ENCODE measurements around the gene SLC1A3. TPM values are rescaled to one million over a fixed set of nuclear protein-coding genes. Genes with fewer than 3 reads are reported as not detected.

SLC1A3 gene
- total and polyA plus RNA-seq, 2 experiments from 2014 or later: 9.1 to 18.1 TPM

- Histone ChIP-seq H3K27ac (no peak overlapping the region), H3K36me3 (no peaks in the 10 kb centered on the region), H3K9me3 (ENCODE audit: low read depth) (no peaks in the 10 kb centered on the region), H3K4me1 (ENCODE audit: low read depth) (peaks cover 41% of the 10 kb centered on the region), H3K27me3 (no peaks in the 10 kb centered on the region), H3K4me3 (no peak overlapping the region)
- no peak for DNase-seq (ENCODE audit: low read depth in 1 of 2, low spot score in 1 of 2)
- TF ChIP-seq, protein P1, sequence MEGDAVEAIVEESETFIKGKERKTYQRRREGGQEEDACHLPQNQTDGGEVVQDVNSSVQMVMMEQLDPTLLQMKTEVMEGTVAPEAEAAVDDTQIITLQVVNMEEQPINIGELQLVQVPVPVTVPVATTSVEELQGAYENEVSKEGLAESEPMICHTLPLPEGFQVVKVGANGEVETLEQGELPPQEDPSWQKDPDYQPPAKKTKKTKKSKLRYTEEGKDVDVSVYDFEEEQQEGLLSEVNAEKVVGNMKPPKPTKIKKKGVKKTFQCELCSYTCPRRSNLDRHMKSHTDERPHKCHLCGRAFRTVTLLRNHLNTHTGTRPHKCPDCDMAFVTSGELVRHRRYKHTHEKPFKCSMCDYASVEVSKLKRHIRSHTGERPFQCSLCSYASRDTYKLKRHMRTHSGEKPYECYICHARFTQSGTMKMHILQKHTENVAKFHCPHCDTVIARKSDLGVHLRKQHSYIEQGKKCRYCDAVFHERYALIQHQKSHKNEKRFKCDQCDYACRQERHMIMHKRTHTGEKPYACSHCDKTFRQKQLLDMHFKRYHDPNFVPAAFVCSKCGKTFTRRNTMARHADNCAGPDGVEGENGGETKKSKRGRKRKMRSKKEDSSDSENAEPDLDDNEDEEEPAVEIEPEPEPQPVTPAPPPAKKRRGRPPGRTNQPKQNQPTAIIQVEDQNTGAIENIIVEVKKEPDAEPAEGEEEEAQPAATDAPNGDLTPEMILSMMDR (IDR thresholded peaks at IDR 0.05; ENCODE audit: low read depth, low read length): no peak
Observed at GRCh38 chr5:36610621-36611020, 4.2 kb downstream of the SLC1A3 start.

GRCh38 chr5:36611520-36612274 is 5.3 kb downstream of the SLC1A3 start:
- no peak overlapping the region for H3K27ac ChIP-seq
- H3K4me1 ChIP-seq (ENCODE audit: low read depth): peaks cover 45% of the 10 kb centered on the region
- H3K4me3 ChIP-seq: no peak overlapping the region
- H3K27me3 ChIP-seq: no peaks in the 10 kb centered on the region
- DNase-seq (ENCODE audit: low read depth in 1 of 2, low spot score in 1 of 2): peak in 1 of 2 donors; percentile 51
- no peaks in the 10 kb centered on the region for H3K9me3 ChIP-seq (ENCODE audit: low read depth)
- TF ChIP-seq, protein P1 (IDR thresholded peaks at IDR 0.05; ENCODE audit: low read depth, low read length): no peak
- no peaks in the 10 kb centered on the region for H3K36me3 ChIP-seq

- Histone ChIP-seq H3K36me3 (no peaks in the 10 kb centered on the region), H3K27ac (no peak overlapping the region), H3K4me3 (no peak overlapping the region), H3K27me3 (no peaks in the 10 kb centered on the region), H3K4me1 (ENCODE audit: low read depth) (peaks cover 42% of the 10 kb centered on the region), H3K9me3 (ENCODE audit: low read depth) (no peaks in the 10 kb centered on the region)
- TF ChIP-seq, protein P1 (IDR thresholded peaks at IDR 0.05; ENCODE audit: low read depth, low read length): no peak
- no peak for DNase-seq (ENCODE audit: low read depth in 1 of 2, low spot score in 1 of 2)
Observed at GRCh38 chr5:36613241-36613640, 6.8 kb downstream of the SLC1A3 start.

GRCh38 chr5:36613771-36614656 is 7.6 kb downstream of the SLC1A3 start:
- no peak overlapping the region for H3K4me3 ChIP-seq
- TF ChIP-seq, protein P1 (IDR thresholded peaks at IDR 0.05; ENCODE audit: low read depth, low read length): no peak
- DNase-seq (ENCODE audit: low read depth in 1 of 2, low spot score in 1 of 2): peak in 1 of 2 donors; percentile 31
- no peaks in the 10 kb centered on the region for H3K9me3 ChIP-seq (ENCODE audit: low read depth)
- H3K36me3 ChIP-seq: no peaks in the 10 kb centered on the region
- no peaks in the 10 kb centered on the region for H3K27me3 ChIP-seq
- H3K4me1 ChIP-seq (ENCODE audit: low read depth): peaks cover 42% of the 10 kb centered on the region
- H3K27ac ChIP-seq: peak overlapping the region; percentile 65

DNA sequence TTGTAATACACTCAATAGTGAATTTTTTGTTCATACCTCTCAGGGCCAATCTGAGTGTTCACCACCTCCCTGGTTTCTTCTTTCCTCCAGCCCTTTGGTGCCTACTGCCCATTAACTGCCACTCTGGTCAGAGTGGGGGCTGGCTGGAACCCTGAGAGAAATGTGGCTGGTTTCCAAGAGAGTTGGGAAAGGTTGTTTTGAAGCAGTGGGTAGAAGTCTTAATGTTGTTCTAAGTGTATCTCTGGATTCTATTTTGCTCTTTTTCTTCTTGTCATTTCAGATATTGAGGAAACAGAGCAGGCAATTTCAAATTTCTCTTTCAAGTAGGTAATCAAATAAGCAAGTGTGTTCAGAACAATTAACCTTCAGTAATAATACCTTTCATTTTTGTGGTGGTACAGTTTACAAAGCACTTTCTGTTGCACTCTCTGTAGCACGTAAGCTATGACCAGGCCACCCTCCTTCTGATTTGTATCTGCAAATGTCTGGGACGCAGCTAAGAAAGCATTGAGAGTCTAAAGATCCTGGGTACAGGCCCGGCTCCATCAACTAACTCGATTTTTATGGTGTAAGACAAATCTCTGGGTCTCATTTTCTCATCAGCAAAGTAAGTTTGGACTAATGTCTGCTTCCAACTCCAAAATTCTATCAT is 8.4 kb downstream of the SLC1A3 start:
- Histone ChIP-seq H3K4me1 (ENCODE audit: low read depth) (peaks cover 42% of the 10 kb centered on the region), H3K27me3 (no peaks in the 10 kb centered on the region), H3K4me3 (no peak overlapping the region), H3K9me3 (ENCODE audit: low read depth) (no peaks in the 10 kb centered on the region), H3K36me3 (no peaks in the 10 kb centered on the region), H3K27ac (peak overlapping the region; percentile 65)
- TF ChIP-seq, protein P1 (IDR thresholded peaks at IDR 0.05; ENCODE audit: low read depth, low read length): no peak
- peak in 1 of 2 donors; percentile 74 for DNase-seq (ENCODE audit: low read depth in 1 of 2, low spot score in 1 of 2)
